OCI-LY3 (cell line): ENCODE data around the gene TECPR1.

ENCODE experiments used
- H2AFZ ChIP-seq: fragments of 200-600, 300-600 bp; shearing (Covaris generic); 2 replicates; pipeline ENCODE4 v1.6.0; 2014; ENCODE audit warnings: antibody characterized with exemption, low read depth, low read length
- H3K27ac ChIP-seq: fragments of 200-600, 300-600 bp; sonication (generic); 2 replicates; pipeline ENCODE4 v1.5.1; 2014; ENCODE audit warnings: mild to moderate bottlenecking, low read length, moderate library complexity, mixed read lengths
- H3K27me3 ChIP-seq: fragments of 200-600, 300-600 bp; sonication (generic); 2 replicates; pipeline ENCODE4 v1.6.1; 2014; ENCODE audit warnings: low read depth, low read length, mixed read lengths
- H3K36me3 ChIP-seq: fragments of 200-600, 300-600 bp; sonication (generic); replicated peaks from 2 replicates; pipeline ENCODE3; 2014; ENCODE audit warnings: low read depth, low read length, mixed read lengths
- H3K4me1 ChIP-seq: fragments of 300-600, 200-600 bp; sonication (generic); 2 replicates; pipeline ENCODE4 v1.6.1; 2014; ENCODE audit warnings: low read length, mixed read lengths
- H3K4me2 ChIP-seq: fragments of 200-600, 300-600 bp; sonication (generic); 2 replicates; pipeline ENCODE4 v1.6.1; 2014; ENCODE audit warnings: low read length, mixed read lengths
- H3K4me3 ChIP-seq: fragments of 300-600, 200-600 bp; sonication (generic); 2 replicates; pipeline ENCODE4 v1.5.1; 2014; ENCODE audit warnings: antibody characterized with exemption, mild to moderate bottlenecking, low read length, moderate library complexity
- H3K79me2 ChIP-seq: fragments of 300-600, 200-600 bp; shearing (Covaris generic); 2 replicates; pipeline ENCODE4 v1.6.1; 2014; ENCODE audit warnings: mild to moderate bottlenecking, low read length, mixed read lengths
- H3K9ac ChIP-seq: fragments of 300-600, 200-600 bp; shearing (Covaris generic); 2 replicates; pipeline ENCODE4 v1.6.0; 2014; ENCODE audit warnings: mild to moderate bottlenecking, low read length, moderate library complexity
- H3K9me3 ChIP-seq: fragments of 200-600, 300-600 bp; shearing (Covaris generic); 2 replicates; pipeline ENCODE4 v1.6.1; 2014; ENCODE audit warnings: low read length, mixed read lengths; ENCODE audit not compliant: insufficient read depth
- H4K20me1 ChIP-seq: fragments of 200-600, 300-600 bp; sonication (generic); 2 replicates; pipeline ENCODE4 v1.6.1; 2016; ENCODE audit warnings: low read length, mixed read lengths; ENCODE audit not compliant: insufficient read depth
- CTCF ChIP-seq: fragments of 200-600, 300-600 bp; sonication (generic); IDR thresholded peaks from 2 replicates; pipeline ENCODE4 v1.5.1; 2014; ENCODE audit warnings: antibody characterized with exemption, low read length, low read depth
- EZH2phosphoT487 ChIP-seq: fragments of 200-600 bp; shearing (Covaris generic); IDR thresholded peaks from 2 replicates; pipeline ENCODE4 v1.6.1; 2018; ENCODE audit warnings: antibody characterized with exemption, mixed run types, low read depth

Gene TECPR1

GRCh38 chr7:98249106-98249505 is 2.9 kb downstream of the TECPR1 start:
- no peak overlapping the region for H3K4me3 ChIP-seq
- H3K9me3 ChIP-seq = no peaks in the 10 kb centered on the region
- no peaks in the 10 kb centered on the region for H3K27me3 ChIP-seq
- no peak overlapping the region for H3K9ac ChIP-seq
- H3K4me1 ChIP-seq = peaks cover 19% of the 10 kb centered on the region
- TF ChIP-seq EZH2phosphoT487 = no peak
- TF ChIP-seq CTCF = no peak
- no peak overlapping the region for H3K27ac ChIP-seq
- H3K36me3 ChIP-seq = no peaks in the 10 kb centered on the region
- no peaks in the 10 kb centered on the region for H4K20me1 ChIP-seq
- H3K79me2 ChIP-seq = peaks cover 7% of the 10 kb centered on the region
- H2AFZ ChIP-seq = no peak overlapping the region
- H3K4me2 ChIP-seq = peak overlapping the region; percentile 5; the same call in 1 of the 2 replicates

DNA sequence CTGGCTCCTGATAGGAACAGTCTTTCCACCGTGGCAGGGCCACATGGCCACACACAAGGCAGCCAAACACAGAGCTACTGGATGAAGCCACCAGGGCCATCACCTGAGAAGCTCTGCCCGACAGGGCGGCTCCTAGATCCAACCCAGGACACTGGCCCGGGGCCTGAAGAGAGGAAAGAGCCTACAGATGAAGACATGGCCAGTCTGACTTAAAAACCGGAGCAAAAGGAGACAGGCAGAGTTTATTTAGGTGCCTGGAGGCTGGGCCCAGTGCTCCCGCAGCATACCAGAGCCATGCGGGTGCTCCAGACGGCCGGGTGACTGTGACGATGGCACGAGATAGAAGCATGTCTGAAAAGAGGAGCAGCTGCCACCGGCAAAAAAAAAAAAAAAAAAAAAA is 3.9 kb downstream of the TECPR1 start:
- Histone ChIP-seq H3K9me3 (no peaks in the 10 kb centered on the region), H3K9ac (no peak overlapping the region), H4K20me1 (no peaks in the 10 kb centered on the region), H3K27ac (no peak overlapping the region), H3K4me1 (peaks cover 19% of the 10 kb centered on the region), H3K36me3 (no peaks in the 10 kb centered on the region), H3K4me2 (no peak overlapping the region), H3K79me2 (peaks cover 7% of the 10 kb centered on the region), H2AFZ (no peak overlapping the region), H3K27me3 (no peaks in the 10 kb centered on the region), H3K4me3 (no peak overlapping the region)
- TF ChIP-seq CTCF = no peak
- TF ChIP-seq EZH2phosphoT487 = no peak

- no peaks in the 10 kb centered on the region for H3K27me3 ChIP-seq
- H3K4me2 ChIP-seq = no peak overlapping the region
- TF ChIP-seq CTCF (no peak), EZH2phosphoT487 (no peak)
- no peak overlapping the region for H3K27ac ChIP-seq
- no peak overlapping the region for H3K4me3 ChIP-seq
- H3K4me1 ChIP-seq = peaks cover 6% of the 10 kb centered on the region; the same call in 1 of the 2 replicates
- H3K9me3 ChIP-seq = no peaks in the 10 kb centered on the region
- H3K9ac ChIP-seq = no peak overlapping the region
- H2AFZ ChIP-seq = no peak overlapping the region
- no peaks in the 10 kb centered on the region for H3K79me2 ChIP-seq
- no peaks in the 10 kb centered on the region for H3K36me3 ChIP-seq
- no peaks in the 10 kb centered on the region for H4K20me1 ChIP-seq
Observed at GRCh38 chr7:98244871-98245270, 7.2 kb downstream of the TECPR1 start.

GRCh38 chr7:98242934-98243333 is 9.1 kb downstream of the TECPR1 start:
- no peaks in the 10 kb centered on the region for H3K9me3 ChIP-seq

More at GRCh38 chr7:98242934-98243333, 9.1 kb downstream of the TECPR1 start:
- H4K20me1 ChIP-seq = no peaks in the 10 kb centered on the region
- H3K4me1 ChIP-seq = no peaks in the 10 kb centered on the region
- H3K79me2 ChIP-seq = no peaks in the 10 kb centered on the region
- H3K4me2 ChIP-seq = no peak overlapping the region
- no peak overlapping the region for H3K27ac ChIP-seq
- no peak overlapping the region for H2AFZ ChIP-seq
- no peaks in the 10 kb centered on the region for H3K36me3 ChIP-seq
- no peak overlapping the region for H3K9ac ChIP-seq
- TF ChIP-seq CTCF = no peak
- TF ChIP-seq EZH2phosphoT487 = no peak
- no peaks in the 10 kb centered on the region for H3K27me3 ChIP-seq
- no peak overlapping the region for H3K4me3 ChIP-seq
